ENCODE results near the gene TLL1. TPM values are rescaled to one million over a fixed set of nuclear protein-coding genes. Genes with fewer than 3 reads are reported as not detected.

Gene TLL1
- total RNA-seq, 1 donor from 2014 or later: 48.0 TPM

- H3K4me1 Mint-ChIP-seq (ENCODE audit: unreplicated experiment): no peaks in the 10 kb centered on the region
- TF ChIP-seq CTCF (IDR thresholded peaks at IDR 0.05; ENCODE audit: unreplicated experiment): no peak
- no peak for DNase-seq (ENCODE audit: low spot score)
- no peaks in the 10 kb centered on the region for H3K9me3 Mint-ChIP-seq (ENCODE audit: unreplicated experiment)
- H3K27ac Mint-ChIP-seq (ENCODE audit: unreplicated experiment): no peak overlapping the region
- H3K27me3 Mint-ChIP-seq (ENCODE audit: unreplicated experiment): no peaks in the 10 kb centered on the region
- H3K4me3 Mint-ChIP-seq (ENCODE audit: unreplicated experiment): no peak overlapping the region
- H3K36me3 Mint-ChIP-seq (ENCODE audit: low read depth, unreplicated experiment): peaks cover 22% of the 10 kb centered on the region
Measured at GRCh38 chr4:166019441-166020220, 146.6 kb downstream of the TLL1 start.

GRCh38 chr4:166021617-166022016 lies 148.6 kb downstream of the TLL1 start:
- Mint-ChIP-seq H3K27me3 (ENCODE audit: unreplicated experiment) (no peaks in the 10 kb centered on the region), H3K27ac (ENCODE audit: unreplicated experiment) (no peak overlapping the region), H3K36me3 (ENCODE audit: low read depth, unreplicated experiment) (peaks cover 31% of the 10 kb centered on the region), H3K4me1 (ENCODE audit: unreplicated experiment) (no peaks in the 10 kb centered on the region), H3K4me3 (ENCODE audit: unreplicated experiment) (no peak overlapping the region), H3K9me3 (ENCODE audit: unreplicated experiment) (no peaks in the 10 kb centered on the region)
- TF ChIP-seq CTCF (IDR thresholded peaks at IDR 0.05; ENCODE audit: unreplicated experiment): no peak
- DNase-seq (ENCODE audit: low spot score): no peak

GRCh38 chr4:166034965-166035364 lies 161.9 kb downstream of the TLL1 start:
- DNase-seq (ENCODE audit: low spot score): no peak
- no peak overlapping the region for H3K27ac Mint-ChIP-seq (ENCODE audit: unreplicated experiment)
- peaks cover 2% of the 10 kb centered on the region for H3K27me3 Mint-ChIP-seq (ENCODE audit: unreplicated experiment)
- no peaks in the 10 kb centered on the region for H3K9me3 Mint-ChIP-seq (ENCODE audit: unreplicated experiment)
- H3K4me3 Mint-ChIP-seq (ENCODE audit: unreplicated experiment): no peak overlapping the region
- H3K4me1 Mint-ChIP-seq (ENCODE audit: unreplicated experiment): peaks cover 8% of the 10 kb centered on the region
- H3K36me3 Mint-ChIP-seq (ENCODE audit: low read depth, unreplicated experiment): no peaks in the 10 kb centered on the region
- no peak for TF ChIP-seq CTCF (IDR thresholded peaks at IDR 0.05; ENCODE audit: unreplicated experiment)

GRCh38 chr4:166039822-166040221 lies 166.8 kb downstream of the TLL1 start:
- H3K27ac Mint-ChIP-seq (ENCODE audit: unreplicated experiment): no peak overlapping the region
- H3K27me3 Mint-ChIP-seq (ENCODE audit: unreplicated experiment): no peaks in the 10 kb centered on the region
- TF ChIP-seq CTCF (IDR thresholded peaks at IDR 0.05; ENCODE audit: unreplicated experiment): no peak
- H3K4me1 Mint-ChIP-seq (ENCODE audit: unreplicated experiment): peaks cover 8% of the 10 kb centered on the region
- DNase-seq (ENCODE audit: low spot score): no peak
- no peaks in the 10 kb centered on the region for H3K36me3 Mint-ChIP-seq (ENCODE audit: low read depth, unreplicated experiment)
- H3K4me3 Mint-ChIP-seq (ENCODE audit: unreplicated experiment): no peak overlapping the region
- H3K9me3 Mint-ChIP-seq (ENCODE audit: unreplicated experiment): no peaks in the 10 kb centered on the region

GRCh38 chr4:166042510-166043055 lies 169.5 kb downstream of the TLL1 start:
- Mint-ChIP-seq H3K27ac (ENCODE audit: unreplicated experiment) (no peak overlapping the region), H3K9me3 (ENCODE audit: unreplicated experiment) (no peaks in the 10 kb centered on the region), H3K36me3 (ENCODE audit: low read depth, unreplicated experiment) (no peaks in the 10 kb centered on the region), H3K27me3 (ENCODE audit: unreplicated experiment) (no peaks in the 10 kb centered on the region), H3K4me3 (ENCODE audit: unreplicated experiment) (no peak overlapping the region), H3K4me1 (ENCODE audit: unreplicated experiment) (peaks cover 8% of the 10 kb centered on the region)
- no peak for TF ChIP-seq CTCF (IDR thresholded peaks at IDR 0.05; ENCODE audit: unreplicated experiment)
- DNase-seq (ENCODE audit: low spot score): no peak
